IgD-negative memory B cell (primary cell): ENCODE measurements around the gene NXPH2. TPM values are rescaled to one million over a fixed set of nuclear protein-coding genes. Genes with fewer than 3 reads are reported as not detected.
"Not testable (repeated sequence)": the region's sequence is repeated elsewhere in the genome, so short reads cannot be mapped to it uniquely, and the experiment has no call there.

Experiments used
- H3K27ac Mint-ChIP-seq, 3 donors: one replicate each; pipeline ENCODE4 v1.8.0; 2020 to 2022; ENCODE audit warnings: mild to moderate bottlenecking in 3 of 3, mixed read lengths in 3 of 3, moderate library complexity in 1 of 3
- H3K27me3 Mint-ChIP-seq: one replicate; pipeline ENCODE4 v1.8.0; 2021; ENCODE audit warnings: mixed read lengths
- H3K36me3 Mint-ChIP-seq: one replicate; pipeline ENCODE4 v1.8.0; 2020; ENCODE audit warnings: mild to moderate bottlenecking, mixed read lengths
- H3K4me1 Mint-ChIP-seq, 3 donors: one replicate each; pipeline ENCODE4 v1.8.0; 2020 to 2022; ENCODE audit warnings: mixed read lengths in 3 of 3, mild to moderate bottlenecking in 1 of 3
- H3K4me3 Mint-ChIP-seq, 4 donors: one replicate each; pipeline ENCODE4 v1.8.0; 2020 to 2022; ENCODE audit warnings: mild to moderate bottlenecking in 4 of 4, mixed read lengths in 4 of 4, moderate library complexity in 3 of 4
- H3K9me3 Mint-ChIP-seq, 3 donors: one replicate each; pipeline ENCODE4 v1.8.0; 2020 to 2021; ENCODE audit warnings: mixed read lengths in 3 of 3, mild to moderate bottlenecking in 1 of 3
- polyA plus RNA-seq: library from polyadenylated mRNA; unstranded; fragments of 300-500 nt; fragmentation: Illumina TruSeq; gene quantifications from one replicate; pipeline ENCODE4 v1.2.3, GENCODE V29; 2021

Gene NXPH2
- polyA plus RNA-seq, 1 donor from 2014 or later = not detected

DNA sequence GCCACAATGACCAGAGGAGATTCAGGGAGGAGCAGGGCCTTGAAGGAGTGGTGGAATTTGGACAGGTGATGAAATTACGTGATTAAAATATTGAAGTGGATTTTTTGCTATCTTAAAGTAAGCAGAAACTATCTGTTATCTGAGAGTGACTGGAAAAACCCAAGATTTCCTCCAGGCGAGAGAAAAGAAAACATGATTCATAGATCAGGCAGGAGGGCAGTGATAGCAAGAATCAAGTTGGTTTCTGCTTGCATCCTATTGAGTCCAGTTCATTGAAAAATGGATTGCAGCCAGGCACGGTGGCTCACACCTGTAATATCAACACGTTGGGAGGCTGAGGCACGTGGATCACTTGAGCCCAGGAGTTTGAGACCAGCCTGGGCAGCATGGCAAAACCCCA, 127.8 kb downstream of the NXPH2 start:
- H3K27ac Mint-ChIP-seq = no peak overlapping the region
- no peak overlapping the region for H3K4me3 Mint-ChIP-seq
- peaks cover 7% of the 10 kb centered on the region for H3K27me3 Mint-ChIP-seq
- no peaks in the 10 kb centered on the region for H3K36me3 Mint-ChIP-seq
- no peaks in the 10 kb centered on the region for H3K4me1 Mint-ChIP-seq
- H3K9me3 Mint-ChIP-seq = no peaks in the 10 kb centered on the region

DNA sequence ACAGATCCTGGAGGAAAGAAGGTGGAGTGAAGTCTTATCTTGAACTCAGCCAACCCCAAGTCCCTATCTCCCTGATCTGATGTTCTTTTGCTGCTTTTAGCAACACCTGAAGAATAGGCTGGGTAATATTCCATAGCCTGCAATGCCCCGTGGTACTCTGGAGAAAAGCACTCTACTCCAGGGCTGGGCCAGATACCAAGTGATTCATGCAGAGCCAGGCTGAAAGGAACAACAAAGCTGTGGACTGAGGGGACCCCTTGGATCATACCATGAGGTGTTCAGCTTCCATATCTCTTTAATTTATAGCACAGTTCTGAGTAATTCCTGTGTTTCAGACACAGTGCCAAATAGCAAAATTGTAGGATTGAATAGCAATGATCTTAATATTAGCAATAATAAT, 130.6 kb downstream of the NXPH2 start:
- H3K36me3 Mint-ChIP-seq = no peaks in the 10 kb centered on the region
- peaks cover 7% of the 10 kb centered on the region for H3K27me3 Mint-ChIP-seq
- no peak overlapping the region for H3K4me3 Mint-ChIP-seq
- H3K4me1 Mint-ChIP-seq = no peaks in the 10 kb centered on the region
- H3K27ac Mint-ChIP-seq = no peak overlapping the region
- H3K9me3 Mint-ChIP-seq = no peaks in the 10 kb centered on the region

DNA sequence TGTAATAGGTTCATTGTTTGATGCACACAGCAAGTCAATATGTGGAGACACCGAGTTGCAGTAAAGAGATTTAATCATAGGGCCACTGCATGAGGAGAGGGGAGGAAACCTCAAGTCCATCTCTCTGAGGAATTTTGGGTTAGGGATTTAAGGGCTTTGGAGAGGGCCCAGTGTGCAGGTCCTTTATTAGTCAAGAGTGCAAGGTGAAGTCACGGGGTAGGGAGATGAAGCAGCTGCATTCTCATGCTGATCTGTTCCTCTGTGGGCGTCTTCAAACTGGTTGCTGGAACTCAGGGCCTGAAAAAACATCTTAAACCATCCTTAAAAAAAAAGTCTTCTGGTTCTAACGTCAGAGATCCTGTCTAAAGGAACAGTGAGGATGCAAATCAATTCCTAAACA, 131.6 kb downstream of the NXPH2 start:
- Mint-ChIP-seq H3K27ac (no peak overlapping the region), H3K36me3 (no peaks in the 10 kb centered on the region), H3K4me3 (no peak overlapping the region), H3K4me1 (no peaks in the 10 kb centered on the region), H3K27me3 (peaks cover 7% of the 10 kb centered on the region), H3K9me3 (no peaks in the 10 kb centered on the region)

DNA sequence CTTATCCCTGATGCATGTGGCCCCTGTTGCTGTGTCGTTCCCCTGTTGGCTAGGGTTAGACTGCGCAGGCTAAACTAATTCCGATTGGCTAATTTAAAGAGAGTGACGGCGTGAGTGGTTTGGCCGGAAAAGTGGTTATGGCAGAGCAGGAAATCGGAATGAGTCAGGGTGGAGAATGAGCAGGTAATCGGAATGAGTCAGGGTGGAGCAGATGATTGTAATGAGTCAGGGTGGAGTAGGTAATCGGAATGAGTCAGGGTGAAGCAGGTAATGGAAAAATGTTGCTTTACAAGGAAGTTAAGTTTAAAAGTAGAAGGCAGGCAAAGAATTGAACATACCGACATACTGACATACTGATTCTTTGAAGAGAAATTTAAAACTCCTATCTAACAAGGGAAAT, 135.4 kb downstream of the NXPH2 start:
- H3K27ac Mint-ChIP-seq, H3K27me3 Mint-ChIP-seq, H3K4me3 Mint-ChIP-seq, H3K4me1 Mint-ChIP-seq, H3K9me3 Mint-ChIP-seq, H3K36me3 Mint-ChIP-seq: not testable (repeated sequence)

DNA sequence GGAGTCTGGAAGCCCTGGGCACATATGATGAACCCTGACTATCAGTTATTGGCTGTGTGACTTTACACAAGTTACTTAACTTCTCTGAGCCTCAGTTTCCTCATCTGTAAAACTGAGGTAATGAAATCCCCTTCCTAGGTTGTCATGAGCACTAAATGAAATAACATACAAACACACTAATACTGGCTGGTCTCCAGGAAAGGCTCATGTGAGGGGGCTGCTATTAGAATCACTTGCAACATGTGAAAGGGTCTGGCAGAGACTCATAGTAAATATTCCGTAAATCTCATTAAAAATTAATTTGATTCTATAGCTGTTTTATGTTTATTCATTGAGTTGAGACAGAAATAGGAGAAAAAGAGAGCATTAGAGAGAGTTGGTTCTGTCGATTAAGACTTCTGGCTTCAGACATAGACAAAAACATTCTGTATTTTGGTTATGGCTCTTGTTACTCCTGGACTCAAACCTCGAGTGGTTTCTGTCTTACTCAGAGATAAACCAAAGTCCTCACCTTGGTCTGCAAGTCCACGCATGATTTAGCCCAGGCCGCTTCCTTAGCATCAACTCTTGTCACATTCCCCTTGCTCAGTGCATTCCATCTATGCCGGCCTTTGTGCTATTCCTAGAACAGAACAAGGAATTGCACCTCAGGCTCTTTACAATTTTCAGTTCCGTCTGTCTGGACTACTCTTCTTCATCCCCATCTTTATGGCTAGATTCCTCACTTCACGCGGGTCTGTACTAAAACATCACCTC, 139.1 kb downstream of the NXPH2 start:
- no peaks in the 10 kb centered on the region for H3K36me3 Mint-ChIP-seq
- no peaks in the 10 kb centered on the region for H3K27me3 Mint-ChIP-seq
- H3K4me1 Mint-ChIP-seq = no peaks in the 10 kb centered on the region
- no peak overlapping the region for H3K27ac Mint-ChIP-seq
- peaks cover 0 to 5% (median 3%) of the 10 kb centered on the region in 3 donors for H3K9me3 Mint-ChIP-seq
- no peak overlapping the region for H3K4me3 Mint-ChIP-seq

DNA sequence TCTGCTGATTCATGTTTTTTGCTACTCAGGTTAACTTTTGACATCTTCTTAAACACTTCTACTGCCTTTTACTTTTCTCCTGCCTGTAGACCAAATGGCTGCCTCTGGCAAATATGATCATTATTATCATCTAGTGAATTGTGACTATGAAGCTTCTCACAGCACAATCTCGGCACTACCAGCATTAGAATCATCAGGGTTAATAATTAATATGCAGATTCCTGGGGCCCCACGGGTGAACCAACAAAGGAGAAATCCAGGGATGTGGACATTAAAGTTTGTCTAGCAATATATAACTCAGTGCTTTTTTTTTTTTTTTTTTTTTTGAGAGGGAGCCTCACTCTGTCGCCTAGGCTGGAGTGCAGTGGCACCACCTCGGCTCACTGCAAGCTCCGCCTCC, 142.5 kb downstream of the NXPH2 start:
- Mint-ChIP-seq H3K4me1 (peaks cover 0 to 1% (median 0%) of the 10 kb centered on the region in 3 donors), H3K36me3 (no peaks in the 10 kb centered on the region), H3K9me3 (peaks cover 4 to 6% (median 6%) of the 10 kb centered on the region in 3 donors), H3K27me3 (no peaks in the 10 kb centered on the region), H3K4me3 (no peak overlapping the region), H3K27ac (no peak overlapping the region)

DNA sequence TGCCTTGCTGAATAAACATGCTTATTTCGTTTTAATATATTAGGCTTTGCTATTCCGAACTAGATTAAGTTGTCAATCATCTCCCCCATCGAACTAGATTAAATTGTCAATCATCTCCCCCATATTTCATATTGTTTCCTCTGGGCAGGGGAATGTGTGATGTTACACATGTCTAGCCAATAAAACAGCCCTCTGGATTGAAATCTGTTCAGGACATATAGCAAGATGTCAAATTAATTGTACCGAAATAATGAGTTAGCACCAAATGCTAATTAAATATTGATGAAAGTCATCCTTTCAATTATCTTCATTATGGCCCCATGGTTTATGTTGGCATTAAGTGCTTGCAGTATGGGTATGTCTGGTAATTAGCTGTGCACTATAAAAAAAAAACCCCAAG, 143.1 kb downstream of the NXPH2 start:
- H3K9me3 Mint-ChIP-seq = peaks cover 2 to 9% (median 4%) of the 10 kb centered on the region in 3 donors
- no peak overlapping the region for H3K27ac Mint-ChIP-seq
- H3K4me1 Mint-ChIP-seq = peaks cover 0 to 1% (median 0%) of the 10 kb centered on the region in 3 donors
- H3K36me3 Mint-ChIP-seq = no peaks in the 10 kb centered on the region
- no peaks in the 10 kb centered on the region for H3K27me3 Mint-ChIP-seq
- no peak overlapping the region for H3K4me3 Mint-ChIP-seq

DNA sequence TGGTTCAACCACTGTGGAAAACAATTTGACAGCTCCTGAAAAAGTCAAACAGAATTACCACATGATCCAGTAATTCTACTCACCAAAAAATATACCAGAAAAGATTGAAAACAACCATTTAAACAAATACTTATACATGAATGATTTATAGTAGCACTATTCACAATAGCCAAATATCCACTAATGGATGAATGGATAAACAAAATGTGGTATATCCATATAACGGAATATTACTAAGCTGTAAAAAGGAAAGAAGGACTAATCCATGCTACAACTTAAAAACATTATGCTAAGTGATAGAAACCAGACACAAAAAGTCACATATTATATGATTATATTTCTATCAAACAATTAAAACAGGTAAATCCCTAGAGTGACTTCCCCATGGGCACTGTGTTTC, 147.1 kb downstream of the NXPH2 start:
- Mint-ChIP-seq H3K27me3 (no peaks in the 10 kb centered on the region), H3K9me3 (peaks cover 2 to 9% (median 4%) of the 10 kb centered on the region in 3 donors), H3K27ac (no peak overlapping the region), H3K4me3 (no peak overlapping the region), H3K36me3 (no peaks in the 10 kb centered on the region), H3K4me1 (peaks cover 0 to 1% (median 0%) of the 10 kb centered on the region in 3 donors)

DNA sequence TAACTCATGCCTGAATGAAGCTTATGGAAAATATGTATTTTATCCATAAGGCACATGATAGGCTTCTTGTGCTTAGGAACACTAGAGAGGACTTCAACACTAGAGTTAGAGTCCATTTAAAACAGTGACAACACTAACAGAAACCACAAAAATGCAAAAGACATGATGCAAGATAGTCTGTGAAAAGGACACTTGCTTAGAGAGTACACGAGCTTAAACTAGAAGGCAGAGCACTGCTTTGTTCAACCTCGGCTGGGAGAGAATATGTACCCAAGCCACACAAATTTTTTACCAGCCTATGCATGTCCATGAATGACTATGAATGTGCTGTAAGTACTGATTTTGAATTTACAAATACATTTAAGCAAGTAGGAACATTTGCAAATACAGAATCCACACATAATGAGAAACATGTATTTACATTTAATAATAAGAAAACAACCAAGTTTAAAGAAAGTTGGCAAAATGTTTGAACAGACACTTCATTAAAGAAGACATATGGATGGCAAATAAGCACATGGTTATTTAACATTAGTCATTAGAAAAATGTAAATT, 148.0 kb downstream of the NXPH2 start:
- no peak overlapping the region for H3K4me3 Mint-ChIP-seq
- peaks cover 0 to 1% (median 0%) of the 10 kb centered on the region in 3 donors for H3K4me1 Mint-ChIP-seq
- H3K9me3 Mint-ChIP-seq = peaks cover 2 to 9% (median 4%) of the 10 kb centered on the region in 3 donors
- H3K36me3 Mint-ChIP-seq = no peaks in the 10 kb centered on the region
- no peak overlapping the region for H3K27ac Mint-ChIP-seq
- H3K27me3 Mint-ChIP-seq = no peaks in the 10 kb centered on the region

DNA sequence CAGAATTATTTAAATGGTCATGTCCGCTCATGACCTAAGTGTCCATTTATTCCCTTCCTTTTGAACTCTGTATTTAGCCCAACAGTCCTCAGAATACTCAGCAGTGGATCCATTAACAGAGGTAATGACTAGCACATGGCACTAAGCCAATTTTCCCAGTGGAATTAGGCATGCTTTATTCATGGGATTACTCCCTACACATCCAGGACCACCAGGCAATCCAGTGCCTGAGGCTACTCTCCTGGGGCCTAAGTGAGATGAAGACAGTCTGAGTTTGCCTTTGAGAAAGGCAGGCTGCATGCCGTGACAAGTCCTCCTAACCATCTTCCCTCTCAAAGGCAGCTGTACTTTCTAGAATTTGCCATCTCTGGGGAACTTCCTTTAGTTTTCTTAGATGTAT, 150.0 kb downstream of the NXPH2 start:
- H3K4me3 Mint-ChIP-seq = no peak overlapping the region
- H3K27ac Mint-ChIP-seq = no peak overlapping the region
- peaks cover 2 to 9% (median 4%) of the 10 kb centered on the region in 3 donors for H3K9me3 Mint-ChIP-seq
- no peaks in the 10 kb centered on the region for H3K36me3 Mint-ChIP-seq
- peaks cover 2% of the 10 kb centered on the region for H3K27me3 Mint-ChIP-seq
- H3K4me1 Mint-ChIP-seq = peaks cover 0 to 1% (median 0%) of the 10 kb centered on the region in 3 donors

DNA sequence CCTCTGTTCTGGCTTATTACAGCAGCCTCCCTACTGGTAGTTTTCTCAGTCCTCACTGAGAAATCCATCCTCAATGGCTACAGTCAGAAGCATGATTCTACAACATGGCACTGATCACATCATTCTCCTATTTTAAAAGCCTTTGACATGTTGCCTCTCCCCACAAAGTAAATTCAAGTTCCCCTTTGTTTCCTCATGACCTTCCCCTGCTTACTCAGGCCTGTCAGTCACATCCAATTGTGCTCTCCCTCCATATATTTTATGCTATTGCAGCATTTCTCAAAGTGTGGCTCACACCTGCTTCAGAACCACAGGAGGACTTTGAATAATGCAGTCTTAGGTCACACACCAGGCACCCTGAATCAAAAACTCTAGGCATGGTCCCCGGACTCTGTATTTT, 154.0 kb downstream of the NXPH2 start:
- Mint-ChIP-seq H3K27ac (no peak overlapping the region), H3K4me3 (no peak overlapping the region), H3K9me3 (no peaks in the 10 kb centered on the region), H3K27me3 (peaks cover 3% of the 10 kb centered on the region), H3K36me3 (no peaks in the 10 kb centered on the region), H3K4me1 (peaks cover 0 to 7% (median 0%) of the 10 kb centered on the region in 3 donors)

DNA sequence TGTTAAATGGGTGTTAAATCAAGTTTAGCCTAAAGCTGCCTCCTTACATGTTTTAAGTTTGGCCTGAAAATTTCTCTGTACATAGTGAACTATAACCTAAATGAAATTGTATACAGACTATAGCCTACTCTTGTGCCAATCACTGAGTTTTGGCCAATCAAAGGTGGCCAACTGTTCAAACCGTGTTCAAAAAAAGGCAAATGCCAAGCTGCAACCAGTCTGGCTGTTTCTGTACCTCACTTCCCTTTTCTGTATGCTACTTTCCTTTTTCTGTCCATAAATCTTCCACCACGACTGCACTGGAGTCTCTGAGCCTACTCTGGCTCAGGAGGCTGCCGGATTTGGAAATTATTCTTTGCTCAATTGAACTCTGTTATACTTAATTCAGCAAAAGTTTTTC, 157.6 kb downstream of the NXPH2 start:
- Mint-ChIP-seq H3K4me1 (peaks cover 0 to 9% (median 0%) of the 10 kb centered on the region in 3 donors), H3K4me3 (no peak overlapping the region), H3K36me3 (no peaks in the 10 kb centered on the region), H3K9me3 (no peaks in the 10 kb centered on the region), H3K27me3 (peaks cover 3% of the 10 kb centered on the region), H3K27ac (peak overlapping the region in 1 of 3 donors; percentile 11)

DNA sequence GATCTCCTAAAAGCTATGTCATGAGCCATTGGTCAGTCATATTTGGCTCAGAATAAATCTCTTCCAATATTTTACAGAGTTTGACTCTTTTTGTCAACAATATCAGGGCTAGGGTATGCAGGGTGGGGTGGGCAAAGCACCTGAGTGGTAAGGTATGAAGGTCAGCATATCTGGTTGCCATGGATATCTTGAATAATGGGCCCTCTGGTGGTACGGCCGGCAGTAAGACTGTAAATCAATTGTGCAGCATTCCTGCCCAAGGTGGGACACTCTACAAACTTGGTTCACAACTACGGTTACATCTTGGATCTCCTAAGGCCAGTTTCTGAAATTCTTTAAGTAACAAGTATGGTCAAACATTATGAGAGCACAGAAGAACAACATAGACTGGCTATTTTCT, 159.1 kb downstream of the NXPH2 start:
- Mint-ChIP-seq H3K4me1 (peaks cover 0 to 9% (median 0%) of the 10 kb centered on the region in 3 donors), H3K9me3 (no peaks in the 10 kb centered on the region), H3K36me3 (no peaks in the 10 kb centered on the region), H3K27ac (no peak overlapping the region), H3K27me3 (peaks cover 3% of the 10 kb centered on the region), H3K4me3 (no peak overlapping the region)

DNA sequence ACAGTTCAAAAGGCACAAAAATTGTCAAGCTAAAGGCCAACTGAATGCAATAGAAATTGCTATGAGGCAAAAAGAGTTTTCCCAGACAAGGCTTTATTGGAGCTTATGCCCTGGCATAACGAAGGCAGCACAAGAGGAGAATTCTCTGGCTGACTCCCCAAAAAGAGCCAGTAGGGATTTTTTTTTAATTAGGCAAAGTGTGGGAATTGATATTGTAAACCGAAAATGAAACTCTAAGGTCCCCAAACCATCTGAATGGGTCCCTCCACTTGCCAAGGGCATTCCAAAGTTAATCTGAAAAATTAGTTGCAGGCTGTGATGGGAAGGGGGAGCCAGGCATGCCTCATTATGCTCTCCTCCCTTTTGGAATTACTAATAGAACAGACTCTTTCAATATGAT, 159.8 kb downstream of the NXPH2 start:
- no peaks in the 10 kb centered on the region for H3K9me3 Mint-ChIP-seq
- H3K4me1 Mint-ChIP-seq = peaks cover 0 to 9% (median 0%) of the 10 kb centered on the region in 3 donors
- H3K27me3 Mint-ChIP-seq = peaks cover 2% of the 10 kb centered on the region
- H3K4me3 Mint-ChIP-seq = no peak overlapping the region
- H3K27ac Mint-ChIP-seq = no peak overlapping the region
- H3K36me3 Mint-ChIP-seq = no peaks in the 10 kb centered on the region
